Muscle layer of duodenum (tissue), 2 donors: ENCODE data around the gene IL36B.

Experiments used
- H3K27ac ChIP-seq: one replicate; pipeline ENCODE4 v1.7.0; 2013; ENCODE audit warnings: mild to moderate bottlenecking, low read length
- H3K27me3 ChIP-seq: one replicate; pipeline ENCODE4 v1.7.0; 2013; ENCODE audit warnings: low read depth, mild to moderate bottlenecking, control low read depth, low read length
- H3K36me3 ChIP-seq, 2 donors: one replicate each; pipeline ENCODE4 v1.7.0; 2013; ENCODE audit warnings: low read length in 2 of 2, control low read depth in 1 of 2, mild to moderate bottlenecking in 1 of 2; ENCODE audit not compliant: insufficient read depth in 2 of 2, control insufficient read depth in 1 of 2
- H3K4me1 ChIP-seq, 2 donors: one replicate each; pipeline ENCODE4 v1.7.0; 2013; ENCODE audit warnings: low read length in 2 of 2, mild to moderate bottlenecking in 2 of 2, control low read depth in 1 of 2, moderate library complexity in 1 of 2; ENCODE audit not compliant: insufficient read depth in 2 of 2, control insufficient read depth in 1 of 2
- H3K4me3 ChIP-seq, 2 donors: one replicate each; pipeline ENCODE4 v1.7.0; 2013; ENCODE audit warnings: low read length in 2 of 2, low read depth in 1 of 2, mild to moderate bottlenecking in 1 of 2
- H3K9me3 ChIP-seq, 2 donors: one replicate each; pipeline ENCODE4 v1.7.0; 2013; ENCODE audit warnings: low read length in 2 of 2, control low read depth in 1 of 2, mild to moderate bottlenecking in 1 of 2; ENCODE audit not compliant: control insufficient read depth in 1 of 2
- donor health status: healthy.

The IL36B gene

GRCh38 chr2:113021312-113021711, 31.4 kb downstream of the IL36B start:
- Histone ChIP-seq H3K4me1 (no peaks in the 10 kb centered on the region), H3K9me3 (no peaks in the 10 kb centered on the region), H3K36me3 (no peaks in the 10 kb centered on the region), H3K27me3 (no peaks in the 10 kb centered on the region), H3K27ac (no peak overlapping the region), H3K4me3 (no peak overlapping the region)

GRCh38 chr2:113018509-113018908, 34.2 kb downstream of the IL36B start:
- no peaks in the 10 kb centered on the region for H3K36me3 ChIP-seq
- H3K27ac ChIP-seq: no peak overlapping the region
- no peaks in the 10 kb centered on the region for H3K9me3 ChIP-seq
- no peaks in the 10 kb centered on the region for H3K27me3 ChIP-seq
- H3K4me3 ChIP-seq: no peak overlapping the region
- H3K4me1 ChIP-seq: no peaks in the 10 kb centered on the region

- H3K4me1 ChIP-seq: no peaks in the 10 kb centered on the region
- no peaks in the 10 kb centered on the region for H3K36me3 ChIP-seq
- H3K4me3 ChIP-seq: no peak overlapping the region
- H3K27me3 ChIP-seq: no peaks in the 10 kb centered on the region
- H3K27ac ChIP-seq: no peak overlapping the region
- H3K9me3 ChIP-seq: no peaks in the 10 kb centered on the region
Measured at GRCh38 chr2:113015655-113016054, 37.0 kb downstream of the IL36B start.

- Histone ChIP-seq H3K4me1 (no peaks in the 10 kb centered on the region), H3K9me3 (no peaks in the 10 kb centered on the region), H3K36me3 (no peaks in the 10 kb centered on the region), H3K27ac (no peak overlapping the region), H3K27me3 (no peaks in the 10 kb centered on the region), H3K4me3 (no peak overlapping the region)
Measured at GRCh38 chr2:113015042-113015441, 37.6 kb downstream of the IL36B start.

- Histone ChIP-seq H3K36me3 (no peaks in the 10 kb centered on the region), H3K27ac (no peak overlapping the region), H3K4me3 (no peak overlapping the region), H3K4me1 (no peaks in the 10 kb centered on the region), H3K9me3 (no peaks in the 10 kb centered on the region), H3K27me3 (no peaks in the 10 kb centered on the region)
Measured at GRCh38 chr2:113014067-113014466, 38.6 kb downstream of the IL36B start.

- no peaks in the 10 kb centered on the region for H3K36me3 ChIP-seq
- no peaks in the 10 kb centered on the region for H3K9me3 ChIP-seq
- no peak overlapping the region for H3K4me3 ChIP-seq
- no peaks in the 10 kb centered on the region for H3K27me3 ChIP-seq
- H3K4me1 ChIP-seq: no peaks in the 10 kb centered on the region
- no peak overlapping the region for H3K27ac ChIP-seq
Measured at GRCh38 chr2:113013336-113013661, 39.4 kb downstream of the IL36B start.

- Histone ChIP-seq H3K4me1 (no peaks in the 10 kb centered on the region), H3K27me3 (no peaks in the 10 kb centered on the region), H3K4me3 (no peak overlapping the region), H3K36me3 (no peaks in the 10 kb centered on the region), H3K27ac (no peak overlapping the region), H3K9me3 (no peaks in the 10 kb centered on the region)
Measured at GRCh38 chr2:113012436-113013335, 40.0 kb downstream of the IL36B start.

- Histone ChIP-seq H3K4me3 (no peak overlapping the region), H3K36me3 (no peaks in the 10 kb centered on the region), H3K27me3 (no peaks in the 10 kb centered on the region), H3K27ac (no peak overlapping the region), H3K4me1 (no peaks in the 10 kb centered on the region), H3K9me3 (no peaks in the 10 kb centered on the region)
Measured at GRCh38 chr2:113011108-113011507, 41.6 kb downstream of the IL36B start.

- Histone ChIP-seq H3K4me3 (no peak overlapping the region), H3K9me3 (no peaks in the 10 kb centered on the region)
Measured at GRCh38 chr2:113010088-113010487, 42.6 kb downstream of the IL36B start.

GRCh38 chr2:113009622-113010021, 43.0 kb downstream of the IL36B start:
- Histone ChIP-seq H3K9me3 (no peaks in the 10 kb centered on the region), H3K36me3 (no peaks in the 10 kb centered on the region), H3K4me3 (no peak overlapping the region), H3K4me1 (no peaks in the 10 kb centered on the region), H3K27me3 (no peaks in the 10 kb centered on the region), H3K27ac (no peak overlapping the region)

More at GRCh38 chr2:113010088-113010487, 42.6 kb downstream of the IL36B start:
- Histone ChIP-seq H3K27me3 (no peaks in the 10 kb centered on the region), H3K4me1 (no peaks in the 10 kb centered on the region), H3K36me3 (no peaks in the 10 kb centered on the region), H3K27ac (no peak overlapping the region)

GRCh38 chr2:113007250-113007649, 45.4 kb downstream of the IL36B start:
- Histone ChIP-seq H3K36me3 (no peaks in the 10 kb centered on the region), H3K4me3 (no peak overlapping the region), H3K27me3 (no peaks in the 10 kb centered on the region), H3K9me3 (peaks cover 0 to 4% of the 10 kb centered on the region in 2 donors), H3K4me1 (no peaks in the 10 kb centered on the region), H3K27ac (no peak overlapping the region)

GRCh38 chr2:113005030-113005509, 47.6 kb downstream of the IL36B start, which contains the start of gene IL36A:
IL36A (plus strand) TSS chr2:113005459; CDS start chr2:113005872, 413 bp downstream.
- Histone ChIP-seq H3K27me3 (no peaks in the 10 kb centered on the region), H3K4me1 (no peaks in the 10 kb centered on the region), H3K27ac (no peak within 1 kb of the TSS), H3K9me3 (peaks cover 10 to 12% of the 10 kb centered on the region in 2 donors), H3K4me3 (no peak within 1 kb of the TSS), H3K36me3 (no peaks in the 10 kb centered on the region)
